HepG2 (cell line): ENCODE results near the gene TESK1. TPM values are rescaled to one million over a fixed set of nuclear protein-coding genes. Genes with fewer than 3 reads are reported as not detected.

Experiments
- EZH2 ChIP-seq: conservative IDR thresholded peaks from 2 replicates; pipeline ENCODE4 v1.6.1; 2012; ENCODE audit warnings: mild to moderate bottlenecking, low read depth, low read length, moderate library complexity
- HES4 ChIP-seq: sonication (generic); formaldehyde crosslinking; IDR thresholded peaks from 2 replicates; pipeline ENCODE4 v1.9.0; 2021; ENCODE audit warnings: mild to moderate bottlenecking, missing genetic modification reagents, borderline replicate concordance
- NCOA2 ChIP-seq: sonication (generic); formaldehyde crosslinking; IDR thresholded peaks from 2 replicates; pipeline ENCODE4 v1.8.0; 2022; ENCODE audit warnings: inconsistent platforms
- NFYC ChIP-seq: IDR thresholded peaks from 2 replicates; pipeline ENCODE4 v1.6.1; 2016; ENCODE audit warnings: missing genetic modification reagents, missing compliant biosample characterization
- PITX1 ChIP-seq: sonication (generic); formaldehyde crosslinking; IDR thresholded peaks from 2 replicates; pipeline ENCODE4 v1.5.1; 2020; ENCODE audit warnings: mild to moderate bottlenecking, missing genetic modification reagents
- TCF12 ChIP-seq, 2 experiments: fragments of 450-650 bp in 1 of 2; sonication (generic) in 1 of 2; formaldehyde crosslinking in 1 of 2; IDR thresholded peaks; 2 replicates each; pipeline versions ENCODE4 v1.6.1 to v1.8.0; 2017 to 2022; ENCODE audit warnings: antibody characterized with exemption in 1 of 2, mild to moderate bottlenecking in 1 of 2, missing genetic modification reagents in 1 of 2, moderate library complexity in 1 of 2
- ZBTB33 ChIP-seq: sonication (generic); formaldehyde crosslinking; IDR thresholded peaks from 2 replicates; pipeline ENCODE4 v1.4.0; 2020; ENCODE audit warnings: missing genetic modification reagents
- ZFX ChIP-seq: sonication (generic); formaldehyde crosslinking; IDR thresholded peaks from 2 replicates; pipeline ENCODE4 v1.4.0; 2020; ENCODE audit warnings: mild to moderate bottlenecking, low read depth, missing genetic modification reagents, moderate library complexity
- ZNF205 ChIP-seq: IDR thresholded peaks from 2 replicates; pipeline ENCODE4 v1.6.1; 2018; ENCODE audit warnings: missing biosample characterization, missing genetic modification reagents
- ZNF350 ChIP-seq: sonication (generic); formaldehyde crosslinking; IDR thresholded peaks from 2 replicates; pipeline ENCODE4 v1.4.0; 2020; ENCODE audit warnings: mild to moderate bottlenecking, low read depth, missing genetic modification reagents, borderline replicate concordance
- ZNF644 ChIP-seq: IDR thresholded peaks from 2 replicates; pipeline ENCODE4 v1.6.1; 2016; ENCODE audit warnings: low read depth
- ZSCAN21 ChIP-seq: sonication (generic); formaldehyde crosslinking; IDR thresholded peaks from 2 replicates; pipeline ENCODE4 v1.8.0; 2022; ENCODE audit warnings: mild to moderate bottlenecking, missing genetic modification reagents, moderate library complexity, borderline replicate concordance
- polyA plus RNA-seq, 8 experiments: library from polyadenylated mRNA; depleted of rRNA in 3 of 8; stranded (reverse) in 7 of 8; unstranded in 1 of 8; fragments of >200 nt; fragmentation: Illumina TruSeq in 4 of 8; extraction: Trizol in 4 of 8; gene quantifications; 2 replicates each; pipeline versions ENCODE4 v1.2.1 to v1.2.3, GENCODE V29; 2011 to 2016; ENCODE audit warnings: low read depth in 4 of 8, missing spikeins in 1 of 8, mixed read lengths in 1 of 8; ENCODE audit not compliant: insufficient read depth in 1 of 8
- total RNA-seq, 5 experiments: library from RNA; depleted of rRNA; stranded (reverse); fragments of >200 nt; fragmentation: Illumina TruSeq; extraction: Trizol; gene quantifications; 2 replicates each; pipeline ENCODE4 v1.2.3, GENCODE V29; 2016; ENCODE audit warnings: low read depth in 1 of 5
- TF ChIP-seq, protein P1 (sequence below): sonication (generic); formaldehyde crosslinking; IDR thresholded peaks from 2 replicates; pipeline ENCODE4 v1.9.0; 2021; ENCODE audit warnings: missing genetic modification reagents, borderline replicate concordance
- TF ChIP-seq, protein P2 (sequence below): IDR thresholded peaks from 2 replicates; pipeline ENCODE4 v1.6.1; 2016; ENCODE audit warnings: mild to moderate bottlenecking, missing biosample characterization, missing genetic modification reagents
- TF ChIP-seq, protein P3 (sequence below), 2 experiments: sonication (generic) in 1 of 2; formaldehyde crosslinking in 1 of 2; IDR thresholded peaks; 2 replicates each; pipeline versions ENCODE4 v1.4.0 to v1.6.1; 2018 to 2020; ENCODE audit warnings: missing genetic modification reagents in 2 of 2, borderline replicate concordance in 1 of 2, low read depth in 1 of 2, mild to moderate bottlenecking in 1 of 2, missing biosample characterization in 1 of 2
- TF ChIP-seq, protein P4 (sequence below): sonication (generic); formaldehyde crosslinking; IDR thresholded peaks from 2 replicates; pipeline ENCODE4 v1.8.1; 2023; ENCODE audit warnings: missing genetic modification reagents, mild to moderate bottlenecking, borderline replicate concordance
- TF ChIP-seq, protein P5 (sequence below): sonication (generic); formaldehyde crosslinking; IDR thresholded peaks from 2 replicates; pipeline ENCODE4 v1.8.1; 2022; ENCODE audit warnings: low read depth, mild to moderate bottlenecking, missing genetic modification reagents
- TF ChIP-seq, protein P6 (sequence below): IDR thresholded peaks from 2 replicates; pipeline ENCODE4 v1.6.1; 2016; ENCODE audit warnings: missing genetic modification reagents, missing compliant biosample characterization

Gene TESK1
- total and polyA plus RNA-seq, 2 of the 13 experiments (the other 11 are each of a cell fraction or from before 2014, with no cell fraction given): 7.3 to 13.6 TPM

- TF ChIP-seq, protein P1, sequence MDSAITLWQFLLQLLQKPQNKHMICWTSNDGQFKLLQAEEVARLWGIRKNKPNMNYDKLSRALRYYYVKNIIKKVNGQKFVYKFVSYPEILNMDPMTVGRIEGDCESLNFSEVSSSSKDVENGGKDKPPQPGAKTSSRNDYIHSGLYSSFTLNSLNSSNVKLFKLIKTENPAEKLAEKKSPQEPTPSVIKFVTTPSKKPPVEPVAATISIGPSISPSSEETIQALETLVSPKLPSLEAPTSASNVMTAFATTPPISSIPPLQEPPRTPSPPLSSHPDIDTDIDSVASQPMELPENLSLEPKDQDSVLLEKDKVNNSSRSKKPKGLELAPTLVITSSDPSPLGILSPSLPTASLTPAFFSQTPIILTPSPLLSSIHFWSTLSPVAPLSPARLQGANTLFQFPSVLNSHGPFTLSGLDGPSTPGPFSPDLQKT (CRISPR knock-in tag): no peak
- TF ChIP-seq, protein P2, sequence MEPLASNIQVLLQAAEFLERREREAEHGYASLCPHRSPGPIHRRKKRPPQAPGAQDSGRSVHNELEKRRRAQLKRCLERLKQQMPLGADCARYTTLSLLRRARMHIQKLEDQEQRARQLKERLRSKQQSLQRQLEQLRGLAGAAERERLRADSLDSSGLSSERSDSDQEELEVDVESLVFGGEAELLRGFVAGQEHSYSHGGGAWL (CRISPR knock-in tag): peak; percentile 81
- TF ChIP-seq ZNF350 (CRISPR knock-in tag): 0 out of 2 replicates have a peak, but pooled peaks have one; percentile 32
- no peak; the same call in 1 of the 2 replicates for TF ChIP-seq NFYC
- TF ChIP-seq, protein P3, sequence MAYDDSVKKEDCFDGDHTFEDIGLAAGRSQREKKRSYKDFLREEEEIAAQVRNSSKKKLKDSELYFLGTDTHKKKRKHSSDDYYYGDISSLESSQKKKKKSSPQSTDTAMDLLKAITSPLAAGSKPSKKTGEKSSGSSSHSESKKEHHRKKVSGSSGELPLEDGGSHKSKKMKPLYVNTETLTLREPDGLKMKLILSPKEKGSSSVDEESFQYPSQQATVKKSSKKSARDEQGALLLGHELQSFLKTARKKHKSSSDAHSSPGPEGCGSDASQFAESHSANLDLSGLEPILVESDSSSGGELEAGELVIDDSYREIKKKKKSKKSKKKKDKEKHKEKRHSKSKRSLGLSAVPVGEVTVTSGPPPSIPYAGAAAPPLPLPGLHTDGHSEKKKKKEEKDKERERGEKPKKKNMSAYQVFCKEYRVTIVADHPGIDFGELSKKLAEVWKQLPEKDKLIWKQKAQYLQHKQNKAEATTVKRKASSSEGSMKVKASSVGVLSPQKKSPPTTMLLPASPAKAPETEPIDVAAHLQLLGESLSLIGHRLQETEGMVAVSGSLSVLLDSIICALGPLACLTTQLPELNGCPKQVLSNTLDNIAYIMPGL (CRISPR knock-in tag; IDR thresholded peaks at IDR 0.05; ENCODE audit: borderline replicate concordance in 1 of 2, low read depth in 1 of 2): peak; percentile 96 to 98
- TF ChIP-seq, protein P4, sequence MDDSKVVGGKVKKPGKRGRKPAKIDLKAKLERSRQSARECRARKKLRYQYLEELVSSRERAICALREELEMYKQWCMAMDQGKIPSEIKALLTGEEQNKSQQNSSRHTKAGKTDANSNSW: no peak
- peak; percentile 15; the same call in 1 of the 2 replicates for TF ChIP-seq NCOA2 (CRISPR knock-in tag)
- TF ChIP-seq, protein P5, sequence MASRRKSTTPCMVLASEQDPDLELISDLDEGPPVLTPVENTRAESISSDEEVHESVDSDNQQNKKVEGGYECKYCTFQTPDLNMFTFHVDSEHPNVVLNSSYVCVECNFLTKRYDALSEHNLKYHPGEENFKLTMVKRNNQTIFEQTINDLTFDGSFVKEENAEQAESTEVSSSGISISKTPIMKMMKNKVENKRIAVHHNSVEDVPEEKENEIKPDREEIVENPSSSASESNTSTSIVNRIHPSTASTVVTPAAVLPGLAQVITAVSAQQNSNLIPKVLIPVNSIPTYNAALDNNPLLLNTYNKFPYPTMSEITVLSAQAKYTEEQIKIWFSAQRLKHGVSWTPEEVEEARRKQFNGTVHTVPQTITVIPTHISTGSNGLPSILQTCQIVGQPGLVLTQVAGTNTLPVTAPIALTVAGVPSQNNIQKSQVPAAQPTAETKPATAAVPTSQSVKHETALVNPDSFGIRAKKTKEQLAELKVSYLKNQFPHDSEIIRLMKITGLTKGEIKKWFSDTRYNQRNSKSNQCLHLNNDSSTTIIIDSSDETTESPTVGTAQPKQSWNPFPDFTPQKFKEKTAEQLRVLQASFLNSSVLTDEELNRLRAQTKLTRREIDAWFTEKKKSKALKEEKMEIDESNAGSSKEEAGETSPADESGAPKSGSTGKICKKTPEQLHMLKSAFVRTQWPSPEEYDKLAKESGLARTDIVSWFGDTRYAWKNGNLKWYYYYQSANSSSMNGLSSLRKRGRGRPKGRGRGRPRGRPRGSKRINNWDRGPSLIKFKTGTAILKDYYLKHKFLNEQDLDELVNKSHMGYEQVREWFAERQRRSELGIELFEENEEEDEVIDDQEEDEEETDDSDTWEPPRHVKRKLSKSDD (CRISPR knock-in tag): 0 out of 2 replicates have a peak, but pooled peaks have one; percentile 40
- no peak for TF ChIP-seq ZNF644 (CRISPR knock-in tag)
- TF ChIP-seq, protein P6, sequence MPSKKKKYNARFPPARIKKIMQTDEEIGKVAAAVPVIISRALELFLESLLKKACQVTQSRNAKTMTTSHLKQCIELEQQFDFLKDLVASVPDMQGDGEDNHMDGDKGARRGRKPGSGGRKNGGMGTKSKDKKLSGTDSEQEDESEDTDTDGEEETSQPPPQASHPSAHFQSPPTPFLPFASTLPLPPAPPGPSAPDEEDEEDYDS (CRISPR knock-in tag): peak; percentile 24; the same call in 1 of the 2 replicates
- peak; percentile 73; the same call in 1 of the 2 replicates for TF ChIP-seq ZFX (CRISPR knock-in tag)
- TF ChIP-seq ZBTB33: no peak
- TF ChIP-seq HES4: peak; percentile 90
- no peak for TF ChIP-seq ZNF205
- TF ChIP-seq TCF12 (IDR thresholded peaks at IDR 0.05): no peak
- TF ChIP-seq TCF12 (CRISPR knock-in tag; IDR thresholded peaks at IDR 0.05): 0 out of 2 replicates have a peak, but pooled peaks have one; percentile 66
- no peak for TF ChIP-seq EZH2
- peak; percentile 48; the same call in 1 of the 2 replicates for TF ChIP-seq PITX1 (CRISPR knock-in tag)
- peak; percentile 85; the same call in 1 of the 2 replicates for TF ChIP-seq ZSCAN21
Measured at GRCh38 chr9:35658137-35658967, 53.3 kb downstream of the TESK1 start, which contains the start of gene CCDC107 (continued).
